Uterus (tissue), 2 donors: Measurements from ENCODE around the gene HOXC5.

ENCODE experiments used
- CTCF ChIP-seq, 4 experiments: fragments of 200-600 bp in 2 of 4; fragments of 450-650 bp in 2 of 4; sonication (generic) in 2 of 4; IDR thresholded peaks; one replicate each; pipeline ENCODE4 v1.5.1; 2016 to 2019; ENCODE audit warnings: antibody characterized with exemption in 4 of 4, mild to moderate bottlenecking in 2 of 4, moderate library complexity in 1 of 4
- POLR2A ChIP-seq, 2 donors: fragments of 450-650 bp; IDR thresholded peaks; one replicate each; pipeline ENCODE4 v1.6.1; 2016; ENCODE audit warnings: antibody characterized with exemption in 2 of 2, mild to moderate bottlenecking in 1 of 2, moderate library complexity in 1 of 2

- TF ChIP-seq CTCF (IDR thresholded peaks at IDR 0.05) (no peak), POLR2A (IDR thresholded peaks at IDR 0.05) (no peak)
Observed at GRCh38 chr12:54028314-54029201, 4.3 kb upstream of the HOXC5 start, which contains the start of gene HOXC6.
